ENCODE data around the gene GPS2.
A peak's percentile ranks its signal among the peaks of the same experiment; 100 is the strongest.

Gene GPS2

DNA sequence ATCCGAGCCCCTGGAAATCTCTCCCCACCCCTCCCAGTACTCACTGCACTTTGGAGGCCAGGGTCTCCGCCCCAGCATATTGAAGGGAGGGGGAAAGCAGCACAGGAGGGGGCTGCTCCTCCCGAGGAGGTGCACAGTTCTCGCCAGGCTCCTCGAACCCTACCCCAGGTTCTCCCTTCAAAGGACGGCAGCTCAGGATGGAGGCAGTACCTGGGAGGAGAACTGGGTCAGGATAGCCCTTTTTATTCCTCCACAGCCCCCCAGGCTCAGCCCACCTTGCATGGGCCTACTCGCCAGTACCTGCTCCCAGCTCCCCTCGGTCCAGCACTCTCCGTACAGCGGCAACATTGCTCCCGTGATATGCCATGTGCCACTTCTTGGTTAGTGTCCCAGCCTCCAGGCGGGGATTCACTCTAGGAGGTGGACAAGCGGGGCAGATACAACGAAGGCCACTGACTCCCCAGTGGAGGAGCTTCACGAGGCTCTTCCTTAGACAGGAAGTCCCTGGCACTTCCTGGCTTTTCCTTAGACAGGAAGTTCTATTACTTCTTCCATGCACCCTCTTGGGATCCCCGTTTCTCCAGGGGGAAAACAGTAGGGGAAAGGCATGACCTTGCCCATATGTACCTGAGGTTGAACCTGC is 2.1 kb upstream of the GPS2 start:
- no peak for DNase-seq (ENCODE audit: low spot score)

GRCh38 chr17:7315570-7316235 is 543 bp upstream of the GPS2 start:
- DNase-seq (ENCODE audit: low spot score) = no peak

- no peak for DNase-seq (ENCODE audit: low spot score)
Observed at GRCh38 chr17:7313890-7314718, 1.1 kb downstream of the GPS2 start.

DNA sequence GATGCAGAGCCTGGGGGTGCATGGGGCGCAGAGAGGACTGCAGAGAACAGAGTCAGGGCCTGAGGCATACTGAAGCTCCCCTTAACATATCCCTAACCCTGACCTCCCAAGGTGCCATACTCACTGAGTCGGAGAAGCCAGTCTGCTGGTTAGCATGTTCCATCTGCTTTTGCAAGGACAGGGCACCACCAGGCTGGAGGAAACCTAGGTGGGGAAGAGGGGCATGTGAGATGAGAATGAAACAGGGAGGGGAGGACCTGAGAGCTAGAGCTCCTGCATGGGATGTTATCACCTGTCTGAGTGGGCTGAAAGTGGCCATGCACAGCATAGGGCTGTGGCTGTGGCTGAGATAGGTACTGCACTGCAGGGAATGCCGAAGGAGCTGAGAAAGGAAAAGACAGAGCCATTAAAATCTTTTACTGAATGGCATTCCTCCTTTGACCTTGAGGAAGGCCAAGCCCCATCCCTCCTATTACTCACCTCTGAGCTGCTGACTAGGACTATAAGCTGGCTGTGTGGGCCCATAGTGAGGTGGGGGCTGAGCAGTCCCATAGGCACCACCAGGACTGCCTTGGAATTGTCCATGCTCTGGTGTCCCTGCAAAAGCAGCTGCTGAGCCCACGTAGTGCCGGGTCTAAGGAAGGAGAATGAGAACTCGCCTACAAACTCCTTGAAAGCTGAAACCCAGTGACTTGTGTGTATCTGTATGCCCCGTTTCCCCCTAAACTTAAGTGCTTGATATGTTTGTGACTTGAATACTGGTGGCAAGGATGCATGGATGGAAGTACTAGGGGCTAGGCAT is 1.9 kb downstream of the GPS2 start:
- DNase-seq (ENCODE audit: low spot score) = no peak

GRCh38 chr17:7312432-7313087 is 2.6 kb downstream of the GPS2 start:
- no peak for DNase-seq (ENCODE audit: low spot score)

DNA sequence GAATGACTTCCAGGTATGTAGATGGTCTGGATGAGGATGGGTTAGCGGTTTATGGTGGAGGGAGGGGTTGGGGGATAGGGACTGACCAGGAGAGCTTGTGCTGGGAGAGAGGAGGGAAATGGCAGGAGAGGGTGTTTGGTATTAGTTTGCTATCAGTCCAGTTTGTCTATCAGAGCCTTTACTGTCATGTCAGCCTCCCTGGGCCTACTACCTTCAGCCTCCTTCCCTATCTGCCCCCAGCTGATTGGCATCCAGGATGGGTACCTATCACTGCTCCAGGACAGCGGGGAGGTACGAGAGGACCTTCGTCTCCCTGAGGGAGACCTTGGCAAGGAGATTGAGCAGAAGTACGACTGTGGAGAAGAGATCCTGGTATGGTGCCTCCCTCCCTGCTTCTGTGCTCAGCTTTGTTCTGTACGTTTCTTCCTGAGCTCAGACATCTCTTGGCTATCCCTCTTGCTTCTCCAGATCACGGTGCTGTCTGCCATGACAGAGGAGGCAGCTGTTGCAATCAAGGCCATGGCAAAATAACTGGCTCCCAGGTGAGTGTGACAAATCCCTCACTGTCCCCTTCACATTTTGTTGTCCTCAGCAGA is 4.0 kb downstream of the GPS2 start:
- no peak for DNase-seq (ENCODE audit: low spot score)

- no peak for DNase-seq (ENCODE audit: low spot score)
Observed at GRCh38 chr17:7309628-7310027, 5.5 kb downstream of the GPS2 start.

DNA sequence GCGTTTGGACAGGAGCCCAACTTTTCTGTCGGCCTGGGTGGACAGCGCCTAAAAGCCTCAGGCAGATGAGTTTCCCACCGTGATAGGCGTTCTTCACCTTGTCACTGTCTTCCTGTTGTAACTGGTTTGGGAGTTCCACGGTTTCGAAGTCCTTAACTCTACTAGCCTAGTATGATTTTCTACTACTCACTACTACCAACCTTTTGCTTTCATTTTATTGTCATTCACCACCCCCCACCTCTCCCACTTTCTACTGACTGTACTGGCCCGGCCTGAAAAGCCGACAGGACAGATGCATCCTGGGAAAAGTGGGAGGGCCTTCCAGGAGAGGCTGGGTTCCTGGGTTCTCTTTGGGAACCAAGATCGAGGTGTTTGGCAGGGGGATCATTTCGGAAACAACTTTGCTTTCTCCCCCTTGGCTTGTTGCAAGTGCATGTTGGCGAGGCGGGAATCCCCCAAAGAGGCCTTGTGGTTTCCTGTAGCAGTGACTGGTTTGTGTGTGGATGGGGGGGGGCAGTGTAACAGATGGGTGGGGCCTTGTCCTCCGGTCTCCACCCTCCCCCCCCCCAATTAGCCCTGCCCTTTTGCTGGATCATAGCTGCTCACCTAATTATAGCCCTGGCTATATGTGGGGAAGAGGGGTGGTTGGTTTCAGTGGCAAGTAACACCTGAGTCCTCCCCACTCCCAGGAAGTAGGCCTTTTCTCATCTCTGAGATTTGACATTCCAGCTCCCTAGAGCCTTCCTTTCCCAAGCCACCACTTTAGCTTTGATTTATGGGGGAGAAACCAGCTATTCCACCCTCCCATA is 6.3 kb downstream of the GPS2 start:
- DNase-seq (ENCODE audit: low spot score) = peak; percentile 91

GRCh38 chr17:7307686-7308624 is 7.2 kb downstream of the GPS2 start:
- DNase-seq (ENCODE audit: low spot score) = peak; percentile 20

DNA sequence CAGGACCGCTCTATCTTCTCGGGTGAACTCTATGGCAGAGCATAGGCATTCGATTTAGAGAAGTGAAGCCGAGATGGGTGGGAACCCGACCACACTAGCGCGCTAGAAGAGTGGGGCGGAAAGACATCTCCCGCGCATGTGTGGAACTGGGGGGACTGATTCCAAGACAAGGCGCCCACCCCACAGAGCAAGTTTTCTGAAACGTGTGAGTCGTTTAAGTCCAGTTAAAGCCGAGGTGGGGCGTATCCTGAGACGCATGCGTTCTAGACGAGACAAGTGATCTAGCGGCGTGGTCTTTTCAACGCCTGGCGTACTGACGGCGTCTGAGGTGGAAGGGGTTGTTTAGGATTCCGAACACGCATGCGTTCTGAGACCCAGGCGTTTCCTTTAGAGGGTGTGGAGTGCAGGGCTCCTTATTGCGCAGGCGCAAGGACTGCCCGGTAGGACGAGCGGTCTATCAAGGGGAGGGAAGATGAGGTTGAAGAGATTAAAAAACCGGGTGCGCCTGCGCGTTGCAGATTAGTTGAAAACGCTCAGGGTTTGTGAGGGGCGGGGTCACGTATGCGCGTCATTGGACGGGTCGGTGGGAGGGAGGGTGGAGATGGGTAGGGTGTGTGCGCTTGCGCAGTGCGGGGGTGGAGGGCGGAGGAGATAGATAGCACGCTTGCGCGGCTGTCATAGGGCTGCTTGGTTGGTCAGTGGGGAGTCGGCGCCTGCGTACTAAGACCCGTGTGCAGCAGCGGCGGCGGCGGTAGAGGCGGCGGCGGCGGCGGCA is 8.1 kb downstream of the GPS2 start, which contains the start of gene EIF5A:
Gene EIF5A, plus strand, starts transcription at position 718 of the 775 bp plus-strand sequence. CDS start 2,008 bp downstream, outside the sequence.
- DNase-seq (ENCODE audit: low spot score) = peak; percentile 100

GRCh38 chr17:7304179-7304578 is 11.0 kb downstream of the GPS2 start:
- no peak for DNase-seq (ENCODE audit: low spot score)

GRCh38 chr17:7296189-7296861 is 18.8 kb downstream of the GPS2 start:
- DNase-seq (ENCODE audit: low spot score) = peak; percentile 60

DNA sequence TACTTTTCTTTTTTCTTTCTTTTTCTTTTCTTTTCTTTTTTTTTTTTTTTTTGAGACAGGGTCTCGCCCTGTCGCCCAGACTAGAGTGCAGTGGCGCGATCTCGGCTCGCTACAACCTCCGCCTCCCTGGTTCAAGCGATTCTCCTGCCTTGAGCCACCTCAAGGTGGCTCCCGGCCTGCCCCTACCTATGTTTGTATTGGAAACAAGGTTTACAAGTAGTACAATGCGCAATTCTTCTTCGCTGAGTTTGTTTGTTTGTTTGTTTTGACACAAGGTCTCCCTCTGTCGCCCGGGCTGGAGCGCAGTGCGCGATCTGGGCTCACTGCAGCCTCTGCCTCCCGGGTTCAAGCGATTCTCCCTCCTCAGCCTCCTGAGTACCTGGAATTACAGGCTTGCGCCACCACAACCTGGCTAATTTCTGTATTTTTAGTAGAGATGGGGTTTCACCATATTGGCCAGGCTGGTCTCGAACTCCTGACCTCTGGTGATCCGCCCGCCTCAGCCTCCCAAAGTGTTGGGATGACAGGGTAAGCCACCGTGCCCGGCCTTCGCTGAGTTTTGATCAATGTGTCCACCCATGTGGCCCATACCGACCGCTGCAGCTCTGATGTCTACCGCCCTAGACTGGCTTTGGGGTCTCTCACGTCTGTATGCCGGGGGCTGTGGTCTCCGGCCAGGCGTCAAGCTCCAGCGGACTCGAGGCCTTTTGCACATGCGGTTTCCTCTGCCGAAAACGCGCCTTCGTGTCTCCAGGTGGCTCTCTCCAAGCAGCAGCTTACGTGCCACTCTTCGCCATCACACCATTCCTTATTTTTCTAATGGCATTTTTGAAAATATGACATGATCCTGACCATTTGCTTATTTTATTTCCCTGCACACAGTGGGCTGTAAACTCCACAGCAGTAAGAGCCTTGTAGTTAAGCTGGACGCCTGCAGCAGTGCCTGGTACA is 19.7 kb downstream of the GPS2 start:
- no peak for DNase-seq (ENCODE audit: low spot score)

DNA sequence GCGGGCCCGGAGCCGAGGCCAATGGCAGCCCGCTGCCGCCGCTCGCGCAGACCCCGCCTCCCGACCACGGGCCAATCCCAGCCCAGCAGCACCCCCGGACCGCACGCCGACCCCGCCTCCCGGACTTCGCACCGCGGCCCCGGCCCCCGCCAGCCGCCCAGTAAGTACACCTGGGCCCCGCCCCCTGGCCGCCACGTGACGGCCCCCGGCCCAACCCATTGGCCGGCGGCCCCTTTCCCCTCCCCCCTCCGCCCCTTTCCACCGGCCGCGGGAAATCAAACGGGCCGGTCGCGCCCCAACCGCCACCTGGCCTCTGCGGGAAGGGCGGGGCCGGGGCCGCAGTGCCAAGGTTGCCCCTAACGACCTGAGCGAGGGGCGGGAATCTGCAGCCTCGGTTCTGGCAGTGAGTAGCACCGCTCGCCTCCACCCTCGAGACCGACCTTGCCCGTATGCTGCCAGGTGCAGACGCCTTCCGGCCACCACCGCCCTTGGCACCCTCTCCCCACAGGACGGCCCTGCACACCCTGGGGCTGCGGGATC is 20.5 kb downstream of the GPS2 start, which contains the start of gene YBX2:
Gene YBX2, minus strand, starts transcription at position 26 of the 540 bp plus-strand sequence. CDS start 139 bp downstream, outside the sequence.
- DNase-seq (ENCODE audit: low spot score) = peak; percentile 68

- DNase-seq (ENCODE audit: low spot score) = no peak
Observed at GRCh38 chr17:7293816-7294613, 21.1 kb downstream of the GPS2 start.
